Prostate gland (tissue), 2 donors: ENCODE data around the gene GLI2. TPM values are rescaled to one million over a fixed set of nuclear protein-coding genes. Genes with fewer than 3 reads are reported as not detected.

ENCODE experiments used
- DNase-seq: peaks from one replicate; pipeline ENCODE4 v3.0.0-alpha.2; 2019; ENCODE audit warnings: low spot score
- H3K27ac ChIP-seq, 2 donors: fragments of 200-600 bp; sonication (generic); 2 replicates each; pipeline ENCODE4 v1.5.1; 2017 to 2019
- H3K27me3 ChIP-seq: fragments of 200-600 bp; sonication (generic); replicated peaks from 2 replicates; pipeline ENCODE4 v1.5.1; 2019; ENCODE audit not compliant: insufficient read depth
- H3K36me3 ChIP-seq, 2 donors: fragments of 200-600 bp; sonication (generic); 1 replicate in 1 of 2; 2 replicates in 1 of 2; pipeline versions ENCODE4 v1.5.1 to v1.8.1; 2017 to 2019
- H3K4me1 ChIP-seq: fragments of 200-600 bp; sonication (generic); replicated peaks from 2 replicates; pipeline ENCODE4 v1.5.1; 2019
- H3K4me3 ChIP-seq, 2 donors: fragments of 200-600 bp; sonication (generic); 2 replicates each; pipeline ENCODE4 v1.5.1; 2017 to 2019
- H3K9me3 ChIP-seq: fragments of 200-600 bp; sonication (generic); 2 replicates; pipeline ENCODE4 v1.5.1; 2017
- CTCF ChIP-seq, 4 experiments: fragments of 200-600 bp in 2 of 4; fragments of 450-650 bp in 2 of 4; sonication (generic) in 2 of 4; IDR thresholded peaks; 1 replicate in 3 of 4; 2 replicates in 1 of 4; pipeline ENCODE4 v1.5.1; 2016 to 2019; ENCODE audit warnings: antibody characterized with exemption in 4 of 4, mild to moderate bottlenecking in 2 of 4, moderate library complexity in 2 of 4
- POLR2A ChIP-seq: fragments of 450-650 bp; IDR thresholded peaks from one replicate; pipeline ENCODE4 v1.6.1; 2016; ENCODE audit warnings: antibody characterized with exemption, mild to moderate bottlenecking
- POLR2AphosphoS5 ChIP-seq: sonication (generic); formaldehyde crosslinking; IDR thresholded peaks from one replicate; pipeline ENCODE4 v1.6.1; 2017; ENCODE audit warnings: antibody characterized with exemption
- WGBS: methylation state at CpG from one replicate; pipeline ENCODE4 v1.1.5; 2018; 5-methylcytosine and 5-hydroxymethylcytosine counted together
- intact Hi-C: fragments of 100-400 bp; cut with DNase I; formaldehyde crosslinking; loops from one replicate; pipeline ENCODE4 v1.14.2; 2022
- total RNA-seq, 2 donors: library from RNA; depleted of rRNA; stranded (reverse); fragments of >200 nt; gene quantifications; one replicate each; pipeline ENCODE4 v1.1.0, GENCODE V29; 2016

The GLI2 gene
- total RNA-seq, 2 donors from 2014 or later: 3.8 to 16.4 TPM

GRCh38 chr2:120758181-120759144, 22.8 kb downstream of the GLI2 start:
- intact Hi-C loops: no loop called here
- no peak for DNase-seq

GRCh38 chr2:120759543-120760331, 24.1 kb downstream of the GLI2 start:
- H3K4me3 ChIP-seq: no peak overlapping the region
- no peak for TF ChIP-seq CTCF (IDR thresholded peaks at IDR 0.05)
- TF ChIP-seq POLR2AphosphoS5: no peak
- no peak for TF ChIP-seq POLR2A
- H3K27me3 ChIP-seq: no peaks in the 10 kb centered on the region
- H3K9me3 ChIP-seq: no peaks in the 10 kb centered on the region
- no peaks in the 10 kb centered on the region for H3K36me3 ChIP-seq
- no peak for DNase-seq
- intact Hi-C loops: no loop called here
- H3K4me1 ChIP-seq: no peaks in the 10 kb centered on the region
- WGBS: 84% methylated on average over 7 of the region's 7 CpGs
- H3K27ac ChIP-seq: no peak overlapping the region

More at GRCh38 chr2:120758181-120759144, 22.8 kb downstream of the GLI2 start:
- Histone ChIP-seq H3K27me3 (no peaks in the 10 kb centered on the region), H3K36me3 (no peaks in the 10 kb centered on the region), H3K4me3 (no peak overlapping the region), H3K9me3 (no peaks in the 10 kb centered on the region), H3K4me1 (no peaks in the 10 kb centered on the region), H3K27ac (peak overlapping the region; percentile 6 to 36)
- TF ChIP-seq CTCF (IDR thresholded peaks at IDR 0.05): no peak
- TF ChIP-seq POLR2A: no peak
- TF ChIP-seq POLR2AphosphoS5: no peak
- WGBS: 62% methylated on average over 15 of the region's 16 CpGs

- H3K36me3 ChIP-seq: no peaks in the 10 kb centered on the region
- WGBS: 81% methylated on average over 8 of the region's 8 CpGs
- no peak overlapping the region for H3K27ac ChIP-seq
- TF ChIP-seq CTCF (IDR thresholded peaks at IDR 0.05): no peak
- no peak for TF ChIP-seq POLR2A
- TF ChIP-seq POLR2AphosphoS5: no peak
- H3K4me1 ChIP-seq: no peaks in the 10 kb centered on the region
- H3K4me3 ChIP-seq: no peak overlapping the region
- H3K9me3 ChIP-seq: no peaks in the 10 kb centered on the region
- intact Hi-C loops: no loop called here
- no peaks in the 10 kb centered on the region for H3K27me3 ChIP-seq
- DNase-seq: no peak
Observed at GRCh38 chr2:120760446-120761135, 24.9 kb downstream of the GLI2 start.

- Histone ChIP-seq H3K27ac (no peak overlapping the region), H3K4me1 (no peaks in the 10 kb centered on the region), H3K4me3 (no peak overlapping the region), H3K36me3 (no peaks in the 10 kb centered on the region), H3K27me3 (no peaks in the 10 kb centered on the region), H3K9me3 (no peaks in the 10 kb centered on the region)
- intact Hi-C loops: no loop called here
- WGBS: 58% methylated on average over 8 of the region's 8 CpGs
- no peak for TF ChIP-seq CTCF (IDR thresholded peaks at IDR 0.05)
- no peak for TF ChIP-seq POLR2A
- TF ChIP-seq POLR2AphosphoS5: no peak
- DNase-seq: no peak
Observed at GRCh38 chr2:120761164-120761861, 25.6 kb downstream of the GLI2 start.
